Adrenal gland (tissue), 12 donors: ENCODE data around the gene MGRN1. TPM values are rescaled to one million over a fixed set of nuclear protein-coding genes. Genes with fewer than 3 reads are reported as not detected.

Experiments used
- DNase-seq, 7 donors: peaks; one replicate each; pipeline ENCODE4 v3.0.0-alpha.2; 2019 to 2020
- H3K27ac ChIP-seq, 5 donors: fragments of 200-600 bp; sonication (generic) in 4 of 5; 1 replicate in 3 of 5; 2 replicates in 2 of 5; pipeline versions ENCODE4 v1.5.1 to v1.8.0; 2016 to 2020; ENCODE audit warnings: mild to moderate bottlenecking in 1 of 5
- H3K27me3 ChIP-seq: fragments of 200-600 bp; 2 replicates; pipeline ENCODE4 v1.8.0; 2021
- H3K36me3 ChIP-seq, 2 donors: fragments of 200-600 bp; replicated peaks in 1 of 2; 1 replicate in 1 of 2; 2 replicates in 1 of 2; pipeline versions ENCODE4 v1.5.1 to v1.8.0; 2018 to 2022
- H3K4me1 ChIP-seq, 2 donors: fragments of 200-600 bp; replicated peaks in 1 of 2; 1 replicate in 1 of 2; 2 replicates in 1 of 2; pipeline versions ENCODE4 v1.5.1 to v1.8.0; 2018 to 2021
- H3K4me3 ChIP-seq, 4 donors: fragments of 200-600 bp; sonication (generic) in 3 of 4; one replicate each; pipeline ENCODE4 v1.5.1; 2016 to 2018
- H3K9me3 ChIP-seq, 3 donors: fragments of 200-600 bp; sonication (generic) in 1 of 3; replicated peaks in 1 of 3; 1 replicate in 2 of 3; 2 replicates in 1 of 3; pipeline versions ENCODE4 v1.5.1 to v1.8.0; 2016 to 2021
- POLR2A ChIP-seq, 2 donors: fragments of 450-650 bp; IDR thresholded peaks; one replicate each; pipeline ENCODE4 v1.6.1; 2017; ENCODE audit warnings: antibody characterized with exemption in 2 of 2, mild to moderate bottlenecking in 2 of 2, moderate library complexity in 1 of 2
- WGBS, 4 donors: extraction: QIAGEN DNeasy Blood & Tissue Kit in 2 of 4; methylation state at CpG; one replicate each; pipeline versions ENCODE4 v1.1.5 to v1.1.7; 2013 to 2017; 5-methylcytosine and 5-hydroxymethylcytosine counted together
- intact Hi-C, 2 donors: fragments of 100-400 bp; cut with DNase I; formaldehyde crosslinking; loops; one replicate each; pipeline versions ENCODE4 v1.14.1 to v1.15.0; 2022 to 2023
- polyA plus RNA-seq, 3 donors: library from polyadenylated mRNA; stranded (reverse); fragments of 200-250 nt in 2 of 3; fragments of 350-450 nt in 1 of 3; fragmentation: Illumina TruSeq in 1 of 3; extraction: RNeasy Lipid Tissue Mini Kit (QIAGEN cat#74804) in 1 of 3; gene quantifications; one replicate each; pipeline ENCODE4 v1.2.3, GENCODE V29; 2013 to 2014
- total RNA-seq, 9 donors: library from RNA; depleted of rRNA in 4 of 9; stranded (reverse); fragments of >200 nt in 4 of 9; fragments of 120-200 nt in 1 of 9; fragmentation: NEBNext Ultra II Directional in 1 of 9; extraction: Animal tissue kit (Norgen Biotek cat#: 25700) in 1 of 9; gene quantifications; one replicate each; pipeline versions ENCODE4 v1.1.0 to v1.2.4, GENCODE V29; 2013 to 2023
- TF ChIP-seq, protein P1 (sequence below), 6 experiments: fragments of 450-650 bp in 4 of 6; fragments of 200-600 bp in 2 of 6; sonication (generic) in 1 of 6; IDR thresholded peaks; 1 replicate in 5 of 6; 2 replicates in 1 of 6; pipeline versions ENCODE4 v1.5.1 to v1.8.0; 2016 to 2021; ENCODE audit warnings: antibody characterized with exemption in 6 of 6, mild to moderate bottlenecking in 2 of 6, moderate library complexity in 1 of 6
- donor health status: healthy with polysubstance abuse.
- donor health status: Bipolar disorder and iron deficiency.
- donor health status: DM: yes; HTN: yes; CAD: no.
- donor health status: DM: no; HTN: no; CAD: no.
- donor health status: DM: no; HTN: no; CAD: no.
- donor health status: DM: yes; HTN: yes; CAD: no.

MGRN1 gene
- total and polyA plus RNA-seq, 12 donors = 17.5 to 94.1 (median 58.4) TPM

- Histone ChIP-seq H3K27ac (peak overlapping the region in 2 of 5 donors; percentile 89 to 96), H3K27me3 (no peaks in the 10 kb centered on the region), H3K4me3 (no peak overlapping the region), H3K36me3 (peaks cover 0 to 44% of the 10 kb centered on the region in 2 donors), H3K9me3 (no peaks in the 10 kb centered on the region), H3K4me1 (peaks cover 24 to 36% of the 10 kb centered on the region in 2 donors)
- DNase-seq = no peak
- intact Hi-C loops = no loop called here
- 90 to 93% (median 91%) methylated on average over 9 of the region's 9 CpGs for WGBS, 4 donors
- TF ChIP-seq POLR2A (IDR thresholded peaks at IDR 0.05) = no peak
- TF ChIP-seq, protein P1, sequence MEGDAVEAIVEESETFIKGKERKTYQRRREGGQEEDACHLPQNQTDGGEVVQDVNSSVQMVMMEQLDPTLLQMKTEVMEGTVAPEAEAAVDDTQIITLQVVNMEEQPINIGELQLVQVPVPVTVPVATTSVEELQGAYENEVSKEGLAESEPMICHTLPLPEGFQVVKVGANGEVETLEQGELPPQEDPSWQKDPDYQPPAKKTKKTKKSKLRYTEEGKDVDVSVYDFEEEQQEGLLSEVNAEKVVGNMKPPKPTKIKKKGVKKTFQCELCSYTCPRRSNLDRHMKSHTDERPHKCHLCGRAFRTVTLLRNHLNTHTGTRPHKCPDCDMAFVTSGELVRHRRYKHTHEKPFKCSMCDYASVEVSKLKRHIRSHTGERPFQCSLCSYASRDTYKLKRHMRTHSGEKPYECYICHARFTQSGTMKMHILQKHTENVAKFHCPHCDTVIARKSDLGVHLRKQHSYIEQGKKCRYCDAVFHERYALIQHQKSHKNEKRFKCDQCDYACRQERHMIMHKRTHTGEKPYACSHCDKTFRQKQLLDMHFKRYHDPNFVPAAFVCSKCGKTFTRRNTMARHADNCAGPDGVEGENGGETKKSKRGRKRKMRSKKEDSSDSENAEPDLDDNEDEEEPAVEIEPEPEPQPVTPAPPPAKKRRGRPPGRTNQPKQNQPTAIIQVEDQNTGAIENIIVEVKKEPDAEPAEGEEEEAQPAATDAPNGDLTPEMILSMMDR (IDR thresholded peaks at IDR 0.05) = no peak
These were observed 53.4 kb downstream of the MGRN1 start for GRCh38 chr16:4677994-4678393.

GRCh38 chr16:4678596-4678995, 54.0 kb downstream of the MGRN1 start:
- peaks cover 24 to 36% of the 10 kb centered on the region in 2 donors for H3K4me1 ChIP-seq
- H3K36me3 ChIP-seq = peaks cover 0 to 45% of the 10 kb centered on the region in 2 donors
- peak overlapping the region in 2 of 5 donors; percentile 8 to 17 for H3K27ac ChIP-seq

GRCh38 chr16:4679156-4679849, 54.7 kb downstream of the MGRN1 start:
- no peaks in the 10 kb centered on the region for H3K27me3 ChIP-seq
- DNase-seq = peak in 4 of 7 donors; percentile 65 to 68 (median 66)
- WGBS, 4 donors = 61 to 77% (median 66%) methylated on average over 13 to 20 of the region's 20 CpGs
- peaks cover 0 to 49% of the 10 kb centered on the region in 2 donors for H3K36me3 ChIP-seq
- H3K27ac ChIP-seq = peak overlapping the region in 3 of 5 donors; percentile 46 to 84 (median 77)
- TF ChIP-seq, protein P1 (IDR thresholded peaks at IDR 0.05) = no peak
- TF ChIP-seq POLR2A (IDR thresholded peaks at IDR 0.05) = no peak
- peaks cover 24 to 36% of the 10 kb centered on the region in 2 donors for H3K4me1 ChIP-seq
- no peak overlapping the region for H3K4me3 ChIP-seq
- H3K9me3 ChIP-seq = no peaks in the 10 kb centered on the region
- intact Hi-C loops = no loop called here

More at GRCh38 chr16:4678596-4678995, 54.0 kb downstream of the MGRN1 start:
- H3K27me3 ChIP-seq = no peaks in the 10 kb centered on the region
- TF ChIP-seq, protein P1 (IDR thresholded peaks at IDR 0.05) = no peak
- intact Hi-C loops = no loop called here
- H3K4me3 ChIP-seq = no peak overlapping the region
- no peak for DNase-seq
- H3K9me3 ChIP-seq = no peaks in the 10 kb centered on the region
- WGBS, 4 donors = 81 to 85% (median 82%) methylated on average over 3 to 6 of the region's 6 CpGs

- intact Hi-C loops = loop anchor here in 1 of 2 donors (5.0 kb wide), 1 partner anchor 53 kb away; no protein-coding TSS in a partner anchor
- peak; percentile 62 to 84 (median 73) for DNase-seq
- Histone ChIP-seq H3K4me1 (peaks cover 24 to 34% of the 10 kb centered on the region in 2 donors), H3K27ac (peak overlapping the region in 3 of 5 donors; percentile 46 to 84 (median 77)), H3K4me3 (peak overlapping the region in 1 of 4 donors; percentile 33), H3K36me3 (peaks cover 0 to 56% of the 10 kb centered on the region in 2 donors), H3K27me3 (no peaks in the 10 kb centered on the region), H3K9me3 (no peaks in the 10 kb centered on the region)
- TF ChIP-seq, protein P1 (IDR thresholded peaks at IDR 0.05) = no peak
- TF ChIP-seq POLR2A (IDR thresholded peaks at IDR 0.05) = peak in 1 of 2 donors; percentile 12
- WGBS, 4 donors = 58 to 80% (median 75%) methylated on average over 41 to 47 of the region's 47 CpGs
These were observed 55.4 kb downstream of the MGRN1 start for GRCh38 chr16:4679850-4680636.
